DMS153 treated with DMSO at 0.1 percent for 48 hours (cell line): ENCODE measurements around the gene LY86.

ENCODE experiments used
- DNase-seq: peaks from one replicate; lab custom pipeline; 2025; ENCODE audit not compliant: unreplicated experiment; lab: John Stamatoyannopoulos, UW

LY86 gene

DNA sequence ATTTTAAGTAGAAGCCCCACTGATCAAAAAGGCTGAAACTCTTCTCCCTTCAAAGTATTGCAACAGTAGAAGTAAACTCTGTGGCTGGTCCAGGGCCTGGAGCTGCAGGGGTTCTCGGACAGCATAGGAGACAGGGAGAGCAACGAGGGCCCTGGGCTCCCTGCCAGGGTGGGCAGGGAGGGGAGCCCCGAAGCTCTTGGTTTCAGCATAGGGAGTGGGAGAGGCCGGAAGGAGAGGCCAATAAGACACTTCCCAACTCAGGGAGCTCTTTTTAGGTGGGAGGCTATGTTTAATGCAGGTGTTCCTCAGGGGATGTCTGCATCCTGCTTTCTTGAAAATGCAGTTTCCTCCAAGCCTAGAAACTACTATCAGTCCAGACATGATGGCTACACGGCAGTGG lies 91.1 kb downstream of the LY86 start:
- no peak for DNase-seq

GRCh38 chr6:6680526-6680925 lies 92.0 kb downstream of the LY86 start:
- no peak for DNase-seq

GRCh38 chr6:6681075-6681849 lies 92.7 kb downstream of the LY86 start:
- no peak for DNase-seq

- no peak for DNase-seq
Measured at GRCh38 chr6:6682225-6682624, 93.7 kb downstream of the LY86 start.

DNA sequence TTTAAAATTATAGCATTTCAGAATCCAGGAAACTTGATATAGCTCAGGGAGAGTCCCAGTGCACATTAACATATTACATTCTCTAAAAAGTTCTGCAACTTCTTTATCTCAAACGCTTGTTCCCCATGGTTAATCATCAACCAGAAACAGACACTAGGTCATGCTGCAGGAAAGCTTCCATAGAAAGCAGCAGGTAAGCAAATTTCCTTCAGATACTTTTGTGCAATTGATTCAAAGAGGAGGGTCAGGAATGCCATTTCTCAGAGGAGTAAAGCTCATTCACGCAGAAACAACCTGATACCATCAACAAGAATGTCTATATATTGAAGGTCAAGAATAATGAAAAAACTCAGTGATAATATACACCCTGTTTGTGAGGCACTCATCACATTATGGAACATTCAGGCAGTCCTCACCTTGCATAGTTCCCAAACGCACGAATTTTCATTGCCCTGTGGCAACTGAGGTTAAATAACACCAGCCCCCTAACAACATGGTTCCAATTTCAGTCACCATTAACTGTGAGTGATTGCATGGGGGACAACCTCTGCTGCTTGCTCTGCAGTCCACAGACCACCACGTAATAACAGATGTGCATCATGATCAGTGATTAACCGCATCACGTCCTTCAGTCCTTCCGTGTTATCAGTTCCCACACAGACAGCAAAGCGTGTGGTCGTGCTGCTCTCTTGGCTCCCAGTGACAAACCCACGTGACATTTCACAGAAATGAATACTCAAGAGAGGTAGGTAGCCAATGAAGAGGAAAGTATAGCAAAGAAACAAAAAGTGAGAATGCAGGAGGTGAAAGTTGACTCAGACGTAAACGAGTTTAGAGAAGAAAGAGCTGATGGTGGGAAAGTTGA lies 95.7 kb downstream of the LY86 start:
- DNase-seq = no peak

- no peak for DNase-seq
Measured at GRCh38 chr6:6685249-6686040, 96.9 kb downstream of the LY86 start.

- no peak for DNase-seq
Measured at GRCh38 chr6:6686176-6686575, 97.7 kb downstream of the LY86 start.

GRCh38 chr6:6686748-6687601 lies 98.5 kb downstream of the LY86 start:
- DNase-seq = peak; percentile 83

DNA sequence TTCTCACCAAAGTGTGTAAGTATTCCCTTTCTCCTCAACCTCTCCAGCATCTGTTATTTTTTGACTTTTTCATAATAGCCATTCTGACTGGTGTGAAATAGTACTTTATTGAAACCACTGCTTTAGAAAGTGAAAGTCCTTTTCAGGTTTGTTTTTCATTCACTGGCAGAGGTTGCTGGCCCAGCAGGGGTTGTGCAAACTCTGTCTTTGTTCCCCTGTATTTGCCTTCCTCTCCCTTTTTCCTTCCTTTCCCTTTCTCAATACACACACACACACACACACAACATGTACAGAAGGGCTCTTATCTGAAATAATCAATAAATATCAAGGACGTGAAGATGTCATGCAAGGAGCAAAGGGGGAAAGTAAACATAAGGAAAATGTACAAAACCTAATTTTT lies 99.8 kb downstream of the LY86 start:
- DNase-seq = no peak

GRCh38 chr6:6688951-6689350 lies 100.4 kb downstream of the LY86 start:
- DNase-seq = no peak

- no peak for DNase-seq
Measured at GRCh38 chr6:6689400-6690143, 101.1 kb downstream of the LY86 start.

DNA sequence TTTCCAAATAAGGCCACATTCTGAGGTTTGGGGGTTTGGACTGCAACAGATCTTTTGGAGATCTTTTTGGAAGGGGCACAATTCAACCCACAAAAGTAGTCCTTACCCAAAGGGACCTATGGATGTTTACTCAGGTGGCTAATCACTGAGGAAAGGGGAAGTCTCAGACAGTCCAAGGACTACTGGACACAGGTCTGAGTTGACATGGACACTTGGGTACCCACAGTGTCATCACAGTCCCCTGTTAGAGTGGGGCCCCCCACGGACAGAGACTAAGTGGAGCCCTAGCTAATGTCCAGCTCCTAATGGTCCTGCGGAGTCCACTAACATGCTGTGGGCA lies 101.6 kb downstream of the LY86 start:
- DNase-seq = no peak

DNA sequence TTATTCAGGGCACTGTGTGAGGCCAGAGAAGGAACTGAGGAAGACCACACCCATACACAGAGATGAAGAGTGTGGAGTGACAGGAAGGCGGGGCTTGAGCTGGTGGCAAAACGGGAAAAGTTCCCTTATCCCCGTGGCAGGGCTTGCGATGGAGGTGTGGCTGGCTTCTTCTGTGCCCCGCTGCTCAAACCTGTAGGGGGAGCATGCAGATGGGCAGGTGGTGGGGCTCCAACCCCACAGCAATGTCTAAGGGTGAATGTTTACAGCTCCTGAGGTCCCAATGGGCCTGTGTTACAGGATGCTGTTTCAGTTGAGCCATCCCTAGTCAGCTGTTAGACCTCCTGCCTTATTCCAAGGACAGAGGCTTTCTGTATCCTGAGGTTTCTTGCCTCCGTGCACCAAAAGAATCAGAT lies 105.9 kb downstream of the LY86 start:
- DNase-seq = no peak

DNA sequence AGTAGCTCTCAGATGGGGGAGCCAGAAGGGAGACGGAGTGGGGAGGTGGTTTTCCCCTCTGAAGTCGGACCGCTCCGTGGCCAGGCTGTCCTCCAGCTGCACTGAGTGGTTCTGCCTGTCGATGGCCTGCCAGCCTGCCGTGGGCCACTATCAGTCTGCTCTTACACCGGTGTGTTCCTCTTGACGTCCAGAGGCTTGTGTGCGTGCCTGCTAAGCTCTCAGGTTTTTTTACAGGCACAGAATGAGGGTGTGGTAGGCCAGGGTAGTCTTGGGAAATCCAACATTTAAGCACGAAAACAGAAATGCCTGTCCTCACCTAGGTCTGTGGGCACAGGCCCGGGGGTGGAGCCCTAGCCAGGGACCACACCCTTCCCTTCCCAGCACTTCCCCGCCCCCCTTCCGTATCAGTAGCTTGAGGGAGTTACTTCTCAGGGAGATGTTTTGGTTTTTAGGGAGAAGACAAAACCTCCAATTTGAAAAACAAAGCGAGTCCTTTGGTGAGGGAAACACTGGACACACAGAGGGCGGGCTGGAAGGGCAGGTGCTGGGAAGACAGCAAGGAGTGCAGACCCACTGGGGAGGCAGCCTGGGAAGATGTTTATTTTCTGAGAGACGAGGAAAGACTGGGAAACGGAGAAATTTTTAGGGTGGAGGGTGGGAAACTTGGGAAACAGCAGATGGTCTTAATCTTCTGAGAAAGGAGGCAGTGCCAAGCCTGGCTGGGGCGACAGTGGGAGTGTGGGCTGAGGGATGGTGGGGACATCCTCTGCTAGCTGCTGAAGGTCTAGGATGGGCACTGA lies 106.5 kb downstream of the LY86 start:
- no peak for DNase-seq

DNA sequence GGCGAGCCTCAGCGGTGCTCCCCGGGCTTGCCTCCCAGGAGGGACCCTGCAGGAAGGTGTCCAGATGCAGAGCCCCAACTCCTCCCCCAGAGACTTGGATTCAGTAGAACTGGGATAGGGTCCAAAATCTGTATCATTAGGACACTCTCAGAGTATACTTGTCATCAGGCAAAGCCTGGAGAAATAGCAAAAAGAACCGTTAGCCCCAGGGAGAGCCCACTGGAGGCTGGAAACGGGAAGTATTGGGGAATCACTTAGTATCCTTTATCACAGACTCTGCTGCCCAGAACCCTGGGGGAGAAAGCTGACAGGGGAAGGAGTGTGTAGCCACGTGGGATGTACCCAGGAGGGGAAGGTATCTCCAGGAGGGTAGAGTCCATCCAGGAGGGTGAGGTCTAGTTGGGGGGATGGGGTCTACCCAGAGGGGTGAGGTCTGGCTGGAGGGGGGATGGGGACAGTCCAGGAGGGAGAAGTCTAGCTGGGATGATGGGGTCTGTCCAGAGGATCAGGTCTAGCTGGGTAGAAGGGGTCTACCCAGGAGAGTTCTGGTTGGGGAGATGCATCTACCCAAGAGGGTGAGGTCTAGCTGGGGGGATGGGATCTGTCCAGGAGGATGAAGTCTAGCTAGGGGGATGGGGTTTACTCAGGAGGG lies 107.2 kb downstream of the LY86 start:
- no peak for DNase-seq

- no peak for DNase-seq
Measured at GRCh38 chr6:6696867-6697531, 108.5 kb downstream of the LY86 start.

GRCh38 chr6:6697620-6698019 lies 109.1 kb downstream of the LY86 start:
- no peak for DNase-seq

DNA sequence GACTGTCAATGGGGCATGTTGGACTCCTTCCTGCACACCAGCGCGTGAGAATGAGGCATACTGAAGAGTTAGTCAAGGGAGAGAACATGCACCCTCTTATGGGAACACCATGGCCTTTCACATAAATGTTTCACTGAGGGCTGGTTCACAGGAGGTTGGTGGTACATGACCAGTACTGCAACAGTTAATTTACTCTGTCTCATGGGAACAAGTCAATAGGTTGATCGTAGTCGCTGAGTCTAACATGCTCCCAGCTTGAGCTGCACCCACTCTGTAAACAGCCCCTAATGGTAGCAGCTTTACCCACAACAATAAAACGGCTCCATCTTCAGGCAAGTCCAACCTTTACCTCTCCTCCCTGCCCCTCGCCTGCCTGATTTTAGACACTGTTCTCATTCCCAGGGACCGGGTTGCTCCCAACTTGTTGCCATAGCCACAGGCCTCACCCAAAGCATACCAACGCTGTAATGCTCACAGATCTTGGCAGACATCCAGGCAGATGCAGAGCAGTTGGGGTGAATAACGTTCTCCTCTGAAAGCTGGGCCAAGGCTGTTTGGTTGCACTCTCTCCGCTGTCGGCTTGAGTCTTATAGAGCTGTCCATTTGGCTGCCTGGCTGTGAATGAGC lies 111.3 kb downstream of the LY86 start:
- DNase-seq = peak; percentile 86
